ENCODE measurements around the gene KIF13A.

Gene KIF13A

GRCh38 chr6:17712576-17712975 is 274.9 kb downstream of the KIF13A start:
- no peak for DNase-seq

GRCh38 chr6:17710331-17710730 is 277.1 kb downstream of the KIF13A start:
- DNase-seq: no peak

GRCh38 chr6:17709476-17709875 is 278.0 kb downstream of the KIF13A start:
- DNase-seq: no peak

All from T-helper 1 cell (primary cell).